H9 (cell line): ENCODE results near the gene CACNA2D3. TPM values are rescaled to one million over a fixed set of nuclear protein-coding genes. Genes with fewer than 3 reads are reported as not detected.

Experiments
- DNase-seq: peaks from one replicate; pipeline ENCODE4 v3.0.0-alpha.2; 2017
- H2AFZ ChIP-seq: one replicate; pipeline ENCODE4 v1.6.1; 2013; ENCODE audit warnings: mild to moderate bottlenecking, low read length, control low read depth, moderate library complexity
- H2AK5ac ChIP-seq: 2 replicates; pipeline ENCODE4 v1.6.1; 2013; ENCODE audit warnings: low read length, control low read depth, mixed read lengths; ENCODE audit not compliant: insufficient read length
- H2BK120ac ChIP-seq: one replicate; pipeline ENCODE4 v1.6.1; 2013; ENCODE audit warnings: low read depth, mild to moderate bottlenecking, low read length, control low read depth, inconsistent platforms; ENCODE audit not compliant: poor library complexity, severe bottlenecking
- H2BK12ac ChIP-seq: 2 replicates; pipeline ENCODE4 v1.6.1; 2013; ENCODE audit warnings: low read length, control low read depth, mixed read lengths, low read depth; ENCODE audit not compliant: insufficient read length
- H2BK15ac ChIP-seq: 2 replicates; pipeline ENCODE4 v1.6.1; 2013; ENCODE audit warnings: low read depth, low read length, control low read depth
- H2BK20ac ChIP-seq: one replicate; pipeline ENCODE4 v1.6.1; 2013; ENCODE audit warnings: low read depth, mild to moderate bottlenecking, low read length, control low read depth, inconsistent platforms; ENCODE audit not compliant: poor library complexity, severe bottlenecking
- H2BK5ac ChIP-seq: 2 replicates; pipeline ENCODE4 v1.6.1; 2013; ENCODE audit warnings: low read length, control low read depth, mixed read lengths; ENCODE audit not compliant: insufficient read length
- H3K14ac ChIP-seq: 2 replicates; pipeline ENCODE4 v1.6.1; 2013; ENCODE audit warnings: low read length, control low read depth; ENCODE audit not compliant: insufficient read depth
- H3K18ac ChIP-seq: 2 replicates; pipeline ENCODE4 v1.6.1; 2013; ENCODE audit warnings: low read depth, mild to moderate bottlenecking, mixed read lengths, low read length, control low read depth; ENCODE audit not compliant: insufficient read length
- H3K23ac ChIP-seq: 2 replicates; pipeline ENCODE4 v1.6.1; 2013; ENCODE audit warnings: low read length, control low read depth, mixed read lengths, low read depth; ENCODE audit not compliant: insufficient read length
- H3K23me2 ChIP-seq: 2 replicates; pipeline ENCODE4 v1.6.1; 2013; ENCODE audit warnings: low read depth, mild to moderate bottlenecking, mixed read lengths, low read length, control low read depth; ENCODE audit not compliant: insufficient read length, poor library complexity, severe bottlenecking
- H3K27ac ChIP-seq: 2 replicates; pipeline ENCODE4 v1.5.1; 2013; ENCODE audit warnings: low read length, control low read depth, mixed read lengths, low read depth; ENCODE audit not compliant: insufficient read length
- H3K27me3 ChIP-seq: 2 replicates; pipeline ENCODE4 v1.6.1; 2013; ENCODE audit warnings: low read length, control low read depth, inconsistent platforms; ENCODE audit not compliant: insufficient read depth
- H3K4ac ChIP-seq: 2 replicates; pipeline ENCODE4 v1.6.1; 2013; ENCODE audit warnings: low read depth, mild to moderate bottlenecking, control low read depth, inconsistent platforms, low read length, moderate library complexity
- H3K4me1 ChIP-seq: 2 replicates; pipeline ENCODE4 v1.6.1; 2013; ENCODE audit warnings: low read length, control low read depth, inconsistent platforms; ENCODE audit not compliant: insufficient read depth
- H3K4me2 ChIP-seq: 2 replicates; pipeline ENCODE4 v1.6.1; 2013; ENCODE audit warnings: low read length, control low read depth, mixed read lengths; ENCODE audit not compliant: insufficient read length, insufficient read depth
- H3K56ac ChIP-seq: 2 replicates; pipeline ENCODE4 v1.6.1; 2013; ENCODE audit warnings: low read depth, mild to moderate bottlenecking, mixed read lengths, low read length, control low read depth; ENCODE audit not compliant: insufficient read length
- H3K79me1 ChIP-seq: 2 replicates; pipeline ENCODE4 v1.6.1; 2013; ENCODE audit warnings: low read depth, mild to moderate bottlenecking, moderate library complexity, low read length, control low read depth, inconsistent platforms; ENCODE audit not compliant: insufficient read depth, poor library complexity, severe bottlenecking
- H3K79me2 ChIP-seq: 2 replicates; pipeline ENCODE4 v1.6.1; 2013; ENCODE audit warnings: low read length, control low read depth, inconsistent platforms; ENCODE audit not compliant: insufficient read depth
- H3K9ac ChIP-seq: 2 replicates; pipeline ENCODE4 v1.6.1; 2013; ENCODE audit warnings: low read length, control low read depth, mixed read lengths; ENCODE audit not compliant: insufficient read length; ENCODE audit errors: extremely low read depth
- H3K9me3 ChIP-seq: one replicate; pipeline ENCODE4 v1.6.1; 2013; ENCODE audit warnings: low read depth, low read length, inconsistent platforms; ENCODE audit not compliant: control insufficient read depth
- H3T11ph ChIP-seq: one replicate; pipeline ENCODE4 v1.6.1; 2013; ENCODE audit warnings: mild to moderate bottlenecking, low read length, control low read depth, inconsistent platforms
- H4K20me1 ChIP-seq: one replicate; pipeline ENCODE4 v1.6.1; 2013; ENCODE audit not compliant: control insufficient read depth, insufficient read length, insufficient read depth
- H4K5ac ChIP-seq: 2 replicates; pipeline ENCODE4 v1.6.1; 2013; ENCODE audit warnings: low read depth, mild to moderate bottlenecking, mixed read lengths, low read length, control low read depth; ENCODE audit not compliant: insufficient read length
- H4K8ac ChIP-seq: replicated peaks from 2 replicates; pipeline ENCODE4 v1.6.1; 2013; ENCODE audit warnings: low read length, control low read depth, mixed read lengths, low read depth; ENCODE audit not compliant: insufficient read length
- H4K91ac ChIP-seq: 2 replicates; pipeline ENCODE4 v1.6.1; 2013; ENCODE audit warnings: low read depth, mild to moderate bottlenecking, moderate library complexity, mixed read lengths, low read length, control low read depth; ENCODE audit not compliant: insufficient read length
- H3K27ac Mint-ChIP-seq, 3 experiments: 2 replicates in 2 of 3; 3 replicates in 1 of 3; pipeline ENCODE4 v1.8.0; 2020 to 2021; ENCODE audit warnings: mixed read lengths in 3 of 3, mild to moderate bottlenecking in 1 of 3, moderate library complexity in 1 of 3
- H3K27me3 Mint-ChIP-seq: 2 replicates; pipeline ENCODE4 v1.8.0; 2021; ENCODE audit warnings: low read depth, mild to moderate bottlenecking, moderate library complexity, mixed read lengths
- H3K36me3 Mint-ChIP-seq, 3 experiments: 2 replicates in 2 of 3; 3 replicates in 1 of 3; pipeline ENCODE4 v1.8.0; 2020 to 2021; ENCODE audit warnings: low read depth in 3 of 3, mixed read lengths in 3 of 3; ENCODE audit not compliant: insufficient read depth in 1 of 3
- H3K4me1 Mint-ChIP-seq, 2 experiments: 2 replicates each; pipeline ENCODE4 v1.8.0; 2020; ENCODE audit warnings: mixed read lengths in 2 of 2
- H3K4me3 Mint-ChIP-seq, 2 experiments: 2 replicates in 1 of 2; 3 replicates in 1 of 2; pipeline ENCODE4 v1.8.0; 2020 to 2021; ENCODE audit warnings: mild to moderate bottlenecking in 2 of 2, mixed read lengths in 2 of 2, moderate library complexity in 1 of 2
- H3K9me3 Mint-ChIP-seq, 2 experiments: 2 replicates in 1 of 2; 3 replicates in 1 of 2; pipeline ENCODE4 v1.8.0; 2020; ENCODE audit warnings: mild to moderate bottlenecking in 2 of 2, mixed read lengths in 2 of 2, moderate library complexity in 1 of 2
- CTCF ChIP-seq: fragments of 200-600 bp; sonication (generic); conservative IDR thresholded peaks from 3 replicates; pipeline ENCODE4 v1.8.0; 2021; ENCODE audit warnings: antibody characterized with exemption, mild to moderate bottlenecking
- WGBS: extraction: QIAGEN DNeasy Blood & Tissue Kit; methylation state at CpG from one replicate; pipeline ENCODE4 v1.1.7; 2013; ENCODE audit warnings: missing lambda C conversion rate, low lambda C conversion rate, mixed read lengths; ENCODE audit not compliant: insufficient read length; ENCODE audit errors: extremely low coverage; 5-methylcytosine and 5-hydroxymethylcytosine counted together
- total RNA-seq: library from RNA; stranded (reverse); gene quantifications from 2 replicates; pipeline ENCODE4 v1.2.1, GENCODE V29; 2021

CACNA2D3 gene
- total RNA-seq, 1 experiment from 2014 or later = 3.2 TPM

- Histone ChIP-seq H3K27ac (no peak overlapping the region), H2BK20ac (no peak overlapping the region), H4K8ac (no peak overlapping the region), H2BK5ac (no peak overlapping the region), H2AK5ac (no peak overlapping the region), H3K27me3 (no peaks in the 10 kb centered on the region), H3K4me1 (no peaks in the 10 kb centered on the region), H2AFZ (no peak overlapping the region), H2BK15ac (no peak overlapping the region), H3K23ac (no peak overlapping the region), H3T11ph (no peak overlapping the region), H3K14ac (no peak overlapping the region), H4K5ac (no peak overlapping the region), H2BK120ac (no peak overlapping the region), H3K9ac (no peak overlapping the region), H4K20me1 (no peaks in the 10 kb centered on the region), H4K91ac (no peak overlapping the region), H3K79me2 (no peaks in the 10 kb centered on the region; the same call in 1 of the 2 replicates), H3K9me3 (no peaks in the 10 kb centered on the region), H3K4me2 (no peak overlapping the region), H3K23me2 (no peaks in the 10 kb centered on the region), H3K79me1 (no peaks in the 10 kb centered on the region), H3K4ac (no peak overlapping the region), H3K18ac (no peak overlapping the region), H3K56ac (no peak overlapping the region), H2BK12ac (no peak overlapping the region)
- no peak for TF ChIP-seq CTCF
- Mint-ChIP-seq H3K9me3 (peaks cover 2 to 9% of the 10 kb centered on the region in 2 experiments; a peak in 2 of 5 replicates), H3K27ac (no peak overlapping the region), H3K36me3 (peaks cover 10 to 17% (median 10%) of the 10 kb centered on the region in 3 experiments; a peak in 6 of 7 replicates), H3K4me3 (no peak overlapping the region), H3K4me1 (peaks cover 3 to 11% of the 10 kb centered on the region in 2 experiments), H3K27me3 (no peaks in the 10 kb centered on the region)
- DNase-seq = no peak
- no CpG with 5 or more reads among the region's 1 CpG for WGBS
Observed at GRCh38 chr3:54719914-54720313, 597.6 kb downstream of the CACNA2D3 start.
